Stimulated activated CD4-positive, alpha-beta T cell treated with anti-CD3 and anti-CD28 coated beads, Interleukin-2, amount 100 ng/mL, for 4 hours (primary cell): ENCODE results near the gene ACP2.
"Not testable (repeated sequence)": the region's sequence is repeated elsewhere in the genome, so short reads cannot be mapped to it uniquely, and the experiment has no call there.

Experiments used
- DNase-seq: peaks from one replicate; pipeline ENCODE4 v3.0.0-alpha.2; 2020; ENCODE audit warnings: low read depth

The ACP2 gene

DNA sequence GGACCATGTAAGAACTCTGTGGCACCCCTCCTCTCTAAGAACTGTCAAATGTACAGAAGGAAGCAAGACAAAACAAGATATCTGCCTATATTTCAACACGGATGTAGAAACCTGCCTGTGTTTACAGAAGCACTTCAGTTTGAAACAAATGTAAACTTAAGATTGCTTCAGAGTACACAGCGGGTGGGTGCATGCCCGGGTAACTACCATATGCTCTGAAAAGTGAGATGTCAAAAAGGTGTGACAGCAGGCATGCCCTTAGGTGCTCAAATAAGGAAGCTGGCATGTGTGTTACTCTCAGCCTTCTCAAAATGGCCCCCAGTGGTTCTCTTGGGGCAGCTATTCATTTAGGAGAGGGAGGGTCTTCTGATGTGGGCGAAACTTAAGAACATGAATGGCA lies 5.2 kb downstream of the ACP2 start:
- no peak for DNase-seq

DNA sequence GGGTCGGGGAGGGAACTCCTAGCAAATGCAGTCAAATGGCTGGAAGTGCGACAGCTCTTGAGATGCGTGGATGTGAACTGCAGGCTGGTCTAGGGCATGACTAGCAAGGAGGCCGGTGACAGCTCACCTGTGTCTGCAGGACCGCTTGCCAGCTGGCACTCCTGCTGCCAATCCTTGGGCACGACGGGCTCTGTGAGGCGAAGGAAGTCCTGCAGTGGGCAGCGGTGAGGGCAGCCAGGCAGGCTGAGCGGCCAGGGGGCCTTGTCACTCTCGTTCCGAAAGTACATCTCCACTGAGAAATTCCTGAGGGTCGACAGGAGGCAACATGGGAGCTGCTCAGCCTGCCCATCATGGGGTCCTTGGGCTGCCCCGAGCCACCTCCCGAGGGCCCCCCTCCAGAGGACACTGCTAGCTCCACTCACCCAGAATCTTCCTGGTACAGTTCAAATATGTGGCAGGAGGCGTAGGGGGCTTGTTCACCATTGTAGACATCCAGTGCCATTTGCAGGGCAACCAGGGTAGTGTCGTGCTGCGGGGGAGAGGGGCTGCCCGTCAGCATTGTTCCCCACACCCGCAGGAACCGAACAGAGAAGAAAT lies 5.9 kb downstream of the ACP2 start:
- DNase-seq: no peak

DNA sequence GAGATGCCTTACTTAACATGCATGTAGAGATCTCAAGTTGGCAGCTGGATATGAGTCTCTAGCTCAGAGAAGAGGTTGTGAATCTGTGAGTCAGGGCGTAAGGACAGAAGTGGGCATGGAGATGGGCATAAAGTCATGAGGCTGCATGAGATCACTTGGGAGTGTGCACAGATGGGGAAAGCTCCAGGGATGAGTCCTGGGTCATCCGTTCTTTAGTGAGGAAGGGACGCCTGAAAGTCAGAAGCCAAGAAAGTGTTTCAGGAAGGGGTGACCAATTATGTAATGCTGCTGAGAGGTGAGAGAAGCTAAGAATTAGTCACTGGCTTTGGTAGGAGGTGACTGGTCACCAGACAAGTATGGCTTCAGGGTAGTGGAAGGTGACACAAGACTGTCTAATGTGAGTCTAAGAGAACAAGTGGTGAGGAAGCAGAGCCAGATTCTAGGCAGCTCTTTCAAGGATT lies 6.7 kb downstream of the ACP2 start:
- DNase-seq: no peak

DNA sequence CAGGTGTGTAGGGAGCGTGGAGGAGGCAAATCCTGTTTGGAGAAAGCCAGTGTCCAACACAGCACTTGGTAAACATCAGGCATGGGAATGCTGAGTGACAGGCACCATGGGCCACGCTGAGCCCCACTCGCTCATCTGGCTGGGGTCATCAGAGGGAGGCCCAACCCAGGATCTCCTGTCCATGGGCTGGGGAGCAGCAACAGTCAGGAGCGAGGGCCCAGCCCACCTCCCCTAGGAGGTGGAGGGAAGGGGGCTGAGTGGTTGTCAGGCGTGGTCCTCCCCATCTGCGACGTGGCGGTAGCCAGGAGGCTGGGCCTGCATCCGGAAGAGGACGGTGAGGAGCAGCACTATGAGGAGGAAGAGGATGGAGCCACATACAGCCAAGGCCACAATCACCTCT lies 8.8 kb downstream of the ACP2 start:
- no peak for DNase-seq

DNA sequence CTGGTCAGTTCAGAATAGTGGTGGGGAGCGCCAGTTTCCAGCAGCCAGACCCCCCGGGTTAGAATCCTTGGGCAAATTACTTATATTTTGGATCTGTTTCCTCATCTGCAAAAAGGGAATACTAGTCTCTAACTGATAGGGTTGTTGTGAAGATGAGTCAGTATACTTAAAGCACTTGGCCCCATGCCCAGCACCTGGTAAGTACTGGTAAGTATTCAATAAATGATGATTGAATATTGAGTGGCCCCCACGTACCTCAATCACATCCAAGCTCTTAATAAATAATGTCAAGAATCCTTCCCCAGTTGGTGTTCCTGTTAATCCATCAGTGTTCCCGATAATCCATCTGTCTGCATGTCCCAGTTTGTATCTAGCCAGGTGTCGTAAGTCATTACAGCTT lies 12.1 kb downstream of the ACP2 start:
- no peak for DNase-seq

DNA sequence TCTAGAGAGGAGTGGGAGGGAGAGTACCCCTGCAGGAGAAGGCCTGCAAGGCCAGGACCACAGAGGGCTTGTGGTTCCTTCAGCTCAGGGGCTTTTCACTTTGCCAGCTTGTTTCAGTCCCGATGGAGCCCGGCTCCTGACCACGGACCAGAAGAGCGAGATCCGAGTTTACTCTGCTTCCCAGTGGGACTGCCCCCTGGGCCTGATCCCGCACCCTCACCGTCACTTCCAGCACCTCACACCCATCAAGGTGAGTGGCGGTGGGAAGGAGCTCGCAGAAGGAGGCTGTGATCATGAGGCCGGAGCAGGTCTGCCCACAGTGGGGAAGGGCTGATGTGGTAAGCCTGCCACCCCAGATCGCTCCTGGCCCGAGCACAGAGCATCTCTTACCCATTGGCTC lies 13.5 kb downstream of the ACP2 start:
- no peak for DNase-seq

DNA sequence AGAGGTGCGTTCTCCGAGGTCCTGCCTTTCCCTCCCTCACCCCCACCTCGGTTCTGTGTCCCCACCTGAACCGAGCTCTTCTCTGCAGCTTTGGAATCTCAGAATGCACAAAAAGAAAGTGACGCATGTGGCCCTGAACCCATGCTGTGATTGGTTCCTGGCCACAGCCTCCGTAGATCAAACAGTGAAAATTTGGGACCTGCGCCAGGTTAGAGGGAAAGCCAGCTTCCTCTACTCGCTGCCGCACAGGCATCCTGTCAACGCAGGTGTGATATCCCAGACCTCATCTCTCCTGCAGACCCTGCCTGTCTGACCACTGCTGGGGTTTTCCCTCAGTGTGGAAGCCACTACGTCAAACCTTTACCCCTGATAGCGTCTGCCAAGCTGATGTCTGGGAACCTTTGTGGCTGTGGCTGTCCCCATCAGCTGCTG lies 13.9 kb downstream of the ACP2 start:
- DNase-seq: peak; percentile 19

DNA sequence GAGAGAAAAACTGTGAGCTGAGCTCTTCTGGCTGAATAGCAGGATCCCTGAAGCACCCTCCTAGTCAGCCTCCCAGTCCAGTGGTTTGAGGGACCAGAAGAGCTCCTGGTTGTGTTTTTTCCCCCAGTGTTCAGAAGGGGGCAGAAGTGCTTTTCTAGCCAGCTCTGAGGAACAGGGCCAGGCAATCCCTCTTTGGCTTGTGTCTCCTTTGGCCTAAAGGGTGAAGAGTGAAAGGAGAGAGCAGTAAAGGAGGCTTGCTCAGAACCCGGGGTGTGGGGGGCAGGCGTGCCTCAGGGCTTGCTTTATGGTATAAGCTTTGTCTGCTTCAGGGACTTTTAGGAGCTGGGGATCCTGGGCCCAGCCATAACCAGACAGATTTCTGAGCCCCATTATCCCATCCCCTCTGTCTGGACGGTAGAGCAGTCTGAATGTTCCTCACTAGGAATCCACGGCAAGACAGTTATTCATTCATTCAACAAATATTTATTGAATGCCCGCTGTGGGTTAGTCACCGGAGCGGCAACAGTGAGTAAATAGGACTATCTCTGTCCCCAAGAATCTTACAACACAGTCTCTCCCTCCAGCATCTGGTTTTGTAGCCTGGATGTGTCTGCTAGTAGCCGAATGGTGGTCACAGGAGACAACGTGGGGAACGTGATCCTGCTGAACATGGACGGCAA lies 14.5 kb downstream of the ACP2 start:
- DNase-seq: no peak

DNA sequence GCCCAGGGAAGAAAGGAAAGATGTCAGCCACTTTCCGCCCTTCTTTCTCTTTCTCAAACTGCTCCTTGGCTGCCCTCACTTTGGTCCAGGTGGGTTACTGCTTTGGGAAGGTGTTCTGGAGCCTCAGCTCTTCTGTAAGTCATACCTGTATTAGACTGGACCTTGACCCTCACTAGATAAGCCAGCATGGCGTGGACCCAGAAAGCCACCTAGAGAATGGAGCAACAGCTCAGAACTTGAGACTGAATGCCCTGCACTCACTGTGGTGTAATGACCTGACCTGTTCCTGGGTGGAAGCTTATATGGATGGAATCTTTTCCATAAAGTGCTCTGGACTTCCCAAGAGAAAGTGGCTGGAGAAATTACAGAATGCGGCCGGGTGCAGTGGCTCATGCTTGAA lies 15.6 kb downstream of the ACP2 start:
- no peak for DNase-seq

DNA sequence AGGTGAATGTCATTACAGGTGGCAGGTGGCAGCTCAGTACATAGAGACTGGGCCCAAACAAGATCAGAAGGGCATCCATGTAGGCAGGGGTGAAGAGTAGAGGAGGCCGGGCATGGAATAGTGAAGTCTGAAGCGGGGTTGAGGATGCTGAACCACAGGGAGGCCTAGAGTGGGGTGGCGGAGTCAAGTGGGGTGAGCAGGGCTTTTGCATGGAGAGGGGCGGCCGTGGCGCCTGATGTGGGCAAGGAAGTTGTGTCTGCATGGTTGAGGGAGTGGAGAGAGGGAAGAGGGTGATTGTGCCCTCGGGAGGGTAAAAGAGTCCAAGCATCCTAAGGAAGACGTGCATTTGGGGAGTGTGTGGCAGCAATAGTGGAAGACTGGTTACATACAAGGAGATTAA lies 19.5 kb downstream of the ACP2 start:
- DNase-seq: no peak

DNA sequence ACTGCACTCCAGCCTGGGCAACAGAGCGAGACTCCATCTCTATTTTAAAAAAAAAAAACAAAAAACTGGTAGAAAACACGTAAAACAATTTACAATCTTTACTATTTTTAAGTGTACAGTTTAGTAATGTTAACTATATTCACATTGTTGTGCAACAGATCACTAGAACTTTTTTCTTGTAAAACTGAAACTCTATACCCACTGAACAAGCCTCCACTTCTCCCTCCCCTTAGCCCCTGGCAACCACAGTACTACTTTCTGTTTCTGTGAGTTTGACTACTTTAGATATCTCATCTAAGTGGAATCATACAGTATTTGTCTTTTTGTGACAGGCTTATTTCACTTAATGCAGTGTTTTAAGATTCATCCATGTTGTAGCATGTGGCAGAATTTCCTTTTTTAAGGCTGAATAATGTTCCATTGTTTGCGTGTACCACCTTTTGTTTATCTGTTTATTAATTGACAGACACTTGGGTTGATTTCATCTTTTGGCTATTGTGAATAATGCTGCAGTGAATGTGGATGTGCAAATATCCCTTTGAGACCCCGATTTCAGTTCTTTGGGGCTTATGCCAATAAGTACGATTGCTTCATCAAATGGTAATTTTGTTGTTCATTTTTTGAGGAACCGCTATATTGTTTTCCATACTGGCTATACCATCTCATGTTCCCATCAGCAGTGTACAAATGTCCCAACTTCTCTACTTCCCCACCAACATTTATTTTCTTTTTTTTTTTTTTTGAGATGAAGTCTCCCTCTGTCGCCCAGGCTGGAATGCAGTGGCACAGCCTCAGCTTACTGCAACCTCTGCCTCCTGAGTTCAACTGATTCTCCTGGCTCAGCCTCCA lies 22.8 kb downstream of the ACP2 start:
- no peak for DNase-seq

DNA sequence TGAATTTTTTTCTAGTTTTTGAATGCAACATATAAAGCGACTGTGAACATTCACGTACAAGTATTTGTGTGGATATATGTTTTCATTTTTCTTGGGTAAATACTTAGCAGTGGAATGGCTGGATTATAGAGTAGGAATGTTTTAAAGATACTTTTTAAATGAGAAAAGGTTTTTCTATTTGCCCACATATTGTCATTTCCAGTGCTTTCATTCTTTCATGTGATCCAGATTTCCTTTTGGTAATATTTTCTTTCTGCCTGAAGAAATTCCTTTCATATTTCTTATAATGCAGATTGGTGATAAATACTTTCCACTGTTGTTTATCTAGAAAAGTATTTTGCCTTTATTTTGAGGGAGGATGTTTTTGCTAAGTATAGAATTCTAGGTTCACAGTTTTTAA lies 25.9 kb downstream of the ACP2 start:
- DNase-seq: no peak

DNA sequence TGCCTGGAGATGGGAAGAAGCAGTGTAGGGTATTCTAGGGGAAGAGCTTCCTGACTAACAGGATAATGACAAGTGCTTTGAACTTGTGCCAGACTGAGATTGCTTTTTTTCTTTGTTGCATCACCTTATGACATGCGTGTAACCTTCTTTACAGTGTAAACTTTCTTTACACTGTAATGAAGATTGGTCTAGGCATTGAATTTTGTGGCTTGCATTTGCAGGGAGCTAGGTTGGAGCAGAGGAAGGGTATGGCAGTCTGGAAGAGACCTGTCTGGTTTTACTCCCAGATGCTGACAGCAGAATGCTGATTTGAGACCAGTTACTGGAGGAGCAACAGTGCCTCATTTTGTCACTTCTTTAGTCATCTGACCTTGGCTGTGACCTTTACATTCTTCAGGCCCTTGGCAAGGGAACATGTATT lies 28.2 kb downstream of the ACP2 start:
- no peak for DNase-seq

DNA sequence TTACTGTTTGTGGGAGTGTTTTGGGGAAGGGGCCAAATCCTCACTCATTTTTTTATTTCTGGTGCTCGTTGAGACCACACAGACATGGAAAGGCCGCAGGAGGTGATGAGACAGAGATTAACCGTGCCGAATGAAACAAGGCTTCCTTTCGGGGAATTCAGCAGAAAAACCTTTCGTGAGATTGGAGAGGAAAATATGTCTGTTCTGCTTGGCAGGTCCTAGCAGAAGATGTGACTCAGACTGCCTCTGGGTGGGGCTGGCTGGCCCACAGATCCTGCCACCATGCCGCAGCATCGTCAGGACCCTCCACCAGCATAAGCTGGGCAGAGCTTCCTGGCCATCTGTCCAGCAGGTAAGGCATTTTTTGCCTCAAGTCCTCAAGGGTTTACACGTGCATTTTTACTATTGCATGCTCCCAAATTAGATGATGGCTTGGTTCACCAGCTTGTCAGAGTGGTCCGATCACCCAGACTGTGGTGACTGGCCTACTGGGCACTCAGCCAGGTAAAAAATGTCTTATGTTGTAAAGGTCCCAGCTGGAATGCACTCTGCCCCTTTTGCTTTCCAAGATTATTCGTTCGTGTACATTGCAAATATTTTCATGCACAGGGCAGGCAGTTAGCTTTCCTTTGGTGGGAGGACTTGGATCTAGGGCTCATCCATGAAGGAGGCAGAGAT lies 32.4 kb downstream of the ACP2 start:
- DNase-seq: peak; percentile 72

DNA sequence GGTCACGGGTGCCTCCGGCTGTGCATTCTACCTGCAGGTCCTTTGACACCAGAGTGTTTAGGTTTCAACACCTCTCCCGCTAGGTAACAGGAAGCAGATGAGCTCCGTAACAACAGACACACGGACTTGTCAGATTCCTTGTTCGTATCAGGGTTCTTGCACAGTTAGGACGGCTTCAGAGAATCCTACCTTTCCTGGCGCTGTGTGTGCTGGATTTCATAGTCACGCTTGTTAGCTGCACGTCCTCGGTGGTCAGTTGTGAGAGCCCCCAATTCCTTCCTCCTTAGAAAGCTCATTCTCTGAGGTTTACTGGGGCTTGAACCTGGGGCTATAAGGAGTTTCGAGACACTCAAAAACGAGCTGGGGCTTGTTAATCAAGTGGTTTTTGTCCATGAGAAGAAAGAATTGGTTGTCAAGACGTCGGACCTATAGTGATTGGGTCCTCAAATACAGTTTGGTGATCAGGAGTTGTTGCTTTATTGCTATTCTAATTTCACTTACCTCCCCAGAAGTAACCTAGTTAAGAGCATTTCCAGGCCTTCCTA lies 33.2 kb downstream of the ACP2 start:
- peak; percentile 29 for DNase-seq

DNA sequence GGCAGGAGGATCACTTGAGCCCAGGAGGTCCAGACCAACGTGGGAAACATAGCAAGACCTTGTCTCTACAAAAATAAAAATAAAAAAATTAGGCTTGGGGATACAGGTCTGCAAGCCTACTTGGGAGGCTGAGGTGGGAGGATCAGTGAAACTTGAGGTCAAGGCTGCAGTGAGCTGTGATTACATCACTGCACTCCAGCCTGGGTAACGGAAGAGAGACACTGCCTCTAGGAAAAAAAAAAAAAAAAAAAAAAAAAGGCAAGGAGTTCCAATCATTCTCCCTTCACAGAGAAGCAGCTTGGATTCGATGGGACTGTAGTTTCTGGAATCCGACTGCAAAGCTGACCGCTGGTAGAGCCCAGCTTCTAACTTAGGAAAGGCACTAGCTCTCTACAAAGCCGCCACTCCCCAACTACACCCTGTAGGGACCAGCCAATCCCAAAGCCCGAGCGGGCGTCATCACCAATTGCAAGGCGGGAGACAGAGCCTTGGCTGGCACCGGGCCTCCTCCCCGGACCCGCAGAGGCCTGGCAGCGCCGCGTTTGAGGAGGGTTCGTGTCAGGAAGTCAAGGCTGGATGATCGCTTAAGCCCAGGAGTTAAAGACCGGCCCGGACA lies 34.6 kb downstream of the ACP2 start:
- DNase-seq: peak; percentile 79

DNA sequence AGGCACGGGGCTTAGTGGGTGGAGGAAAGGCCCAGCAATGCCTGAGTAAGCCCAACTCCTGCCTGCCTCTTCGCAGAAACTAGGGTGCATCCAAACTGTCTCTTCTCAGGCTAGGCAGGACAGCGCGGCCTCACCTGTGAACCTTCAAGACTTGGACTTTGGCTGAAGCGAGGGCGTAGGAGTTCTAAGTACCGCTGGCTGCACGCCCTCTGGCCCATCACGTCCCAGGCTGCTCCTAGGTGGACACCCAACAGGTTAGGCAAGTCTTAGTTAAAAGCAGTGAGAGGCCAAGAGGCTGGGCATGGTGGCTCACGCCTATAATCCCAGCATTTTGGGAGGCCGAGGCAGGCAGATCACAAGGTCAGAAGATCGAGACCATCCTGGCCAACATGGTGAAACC lies 35.7 kb downstream of the ACP2 start:
- DNase-seq: no peak

DNA sequence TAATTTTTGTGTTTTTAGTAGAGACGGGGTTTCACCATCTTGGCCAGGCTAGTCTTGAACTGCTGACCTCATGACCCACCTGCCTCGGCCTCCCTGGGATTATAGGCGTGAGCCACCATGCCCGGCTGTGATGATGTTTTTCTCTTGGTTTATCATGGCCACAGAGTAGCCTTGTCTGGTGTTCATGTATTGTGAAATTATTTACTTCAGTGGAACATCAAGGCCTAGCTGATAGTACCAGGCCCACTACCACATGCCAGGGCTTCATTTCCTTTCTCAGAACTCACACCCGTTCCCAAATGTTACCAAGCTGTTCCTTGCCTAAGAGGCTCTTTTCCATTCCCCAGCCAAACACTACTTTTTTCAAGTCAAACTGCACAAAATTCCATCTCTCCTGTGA lies 40.0 kb downstream of the ACP2 start:
- DNase-seq: no peak

DNA sequence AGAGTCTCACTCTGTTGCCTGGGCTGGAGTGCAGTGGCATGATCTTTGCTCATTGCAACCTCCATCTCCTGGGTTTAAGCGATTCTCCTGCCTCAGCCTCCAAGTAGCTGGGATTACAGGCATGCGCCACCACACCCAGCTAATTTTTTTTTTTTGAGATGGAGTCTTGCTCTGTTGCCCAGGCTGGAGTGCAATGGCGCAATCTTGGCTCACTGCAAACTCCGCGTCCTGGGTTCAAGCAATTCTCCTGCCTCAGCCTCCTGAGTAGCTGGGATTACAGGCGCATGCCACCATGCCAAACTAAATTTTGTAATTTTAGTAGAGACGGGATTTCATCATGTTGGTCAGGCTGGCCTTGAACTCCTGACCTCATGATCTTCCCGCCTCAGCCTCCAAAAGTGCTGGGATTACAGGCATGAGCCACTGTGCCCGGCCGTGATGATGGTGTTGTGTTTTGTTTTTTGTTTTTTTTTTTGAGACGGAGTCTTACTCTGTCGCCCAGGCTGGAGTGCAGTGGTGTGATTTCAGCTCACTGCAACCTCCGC lies 40.5 kb downstream of the ACP2 start:
- DNase-seq: not testable (repeated sequence)

DNA sequence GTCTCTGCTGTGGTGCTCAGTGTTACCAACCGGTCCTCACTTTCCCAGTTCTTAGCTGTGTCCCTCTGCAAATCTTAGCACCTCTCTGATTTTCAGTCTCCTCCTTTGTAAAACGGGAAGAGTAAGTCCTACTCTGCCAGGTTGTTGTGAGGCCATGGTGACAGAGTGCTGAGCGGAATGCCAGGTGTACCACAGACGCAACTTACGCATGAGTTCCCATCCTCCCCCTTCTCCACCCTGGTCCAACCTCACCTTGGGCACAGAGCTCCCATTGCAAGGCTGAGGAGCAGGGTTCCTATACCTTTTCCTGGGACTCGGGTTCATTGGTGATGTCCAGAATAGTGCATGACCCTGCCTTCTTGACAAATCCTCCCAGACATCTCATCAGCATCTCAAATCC lies 41.2 kb downstream of the ACP2 start:
- DNase-seq: no peak

DNA sequence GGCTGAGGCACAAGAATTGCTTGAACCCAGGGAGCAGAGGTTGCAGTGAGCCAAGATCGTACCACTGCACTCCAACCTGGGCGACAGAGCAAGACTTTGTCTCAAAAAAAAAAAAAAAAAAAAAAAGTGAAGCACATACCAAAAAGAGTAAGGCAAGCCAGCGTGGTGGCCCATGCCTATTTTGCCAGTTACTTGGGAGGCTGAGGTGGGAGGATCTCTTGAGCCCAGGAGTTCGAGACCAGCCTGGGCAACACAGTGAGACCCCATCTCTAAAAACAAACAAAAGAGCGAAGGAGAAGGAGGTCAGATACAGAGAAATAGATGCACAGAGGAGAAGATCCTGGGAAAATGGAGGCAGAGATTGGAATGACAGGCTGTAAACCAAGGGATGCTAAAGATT lies 42.0 kb downstream of the ACP2 start:
- not testable (repeated sequence) for DNase-seq

DNA sequence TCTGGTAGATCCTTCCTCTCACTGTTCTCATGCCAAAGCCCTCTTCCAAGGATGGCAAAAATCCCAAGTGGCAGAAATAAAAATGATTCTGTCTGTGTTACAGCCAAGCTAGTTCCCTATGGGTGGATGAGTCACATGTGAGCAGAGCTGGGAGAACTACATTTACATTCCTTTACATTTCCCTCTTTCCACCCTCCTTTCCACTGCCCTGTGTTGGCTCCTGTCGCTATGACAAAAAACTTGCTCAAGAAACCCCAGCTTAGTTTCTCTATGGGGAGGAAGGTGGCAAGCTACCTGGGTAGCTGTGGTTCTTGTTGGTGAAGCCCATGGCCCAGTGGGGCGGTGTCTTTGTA lies 44.0 kb downstream of the ACP2 start:
- no peak for DNase-seq
